ENCODE measurements around the gene TSEN54. TPM values are rescaled to one million over a fixed set of nuclear protein-coding genes. Genes with fewer than 3 reads are reported as not detected.
A peak's percentile ranks its signal among the peaks of the same experiment; 100 is the strongest.

Gene TSEN54
- total RNA-seq, 1 donor from 2014 or later, result 6.1 TPM

DNA sequence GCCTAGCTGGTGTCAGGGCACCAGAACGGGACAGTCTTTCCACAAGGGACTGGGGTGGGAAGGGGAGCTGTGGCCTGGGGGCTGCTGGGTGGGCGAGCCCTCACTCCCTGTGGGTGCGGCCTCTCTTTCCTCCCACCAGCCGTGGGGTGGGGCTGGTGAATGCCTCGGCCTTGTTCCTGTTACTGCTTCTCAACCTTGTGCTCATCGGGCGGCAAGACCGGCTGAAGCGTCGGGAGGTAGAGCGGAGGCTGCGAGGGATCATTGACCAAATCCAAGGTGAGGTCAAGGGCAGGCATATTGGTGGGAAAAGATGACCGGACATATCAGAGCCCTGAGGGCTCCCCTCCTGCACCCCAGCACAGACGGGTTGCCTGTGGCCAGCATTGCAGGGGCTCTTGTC lies 30.2 kb upstream of the TSEN54 start:
- peak; percentile 8 for DNase-seq (ENCODE audit: missing footprints)
- intact Hi-C loops (cut with DNase I), result no loop called here

DNA sequence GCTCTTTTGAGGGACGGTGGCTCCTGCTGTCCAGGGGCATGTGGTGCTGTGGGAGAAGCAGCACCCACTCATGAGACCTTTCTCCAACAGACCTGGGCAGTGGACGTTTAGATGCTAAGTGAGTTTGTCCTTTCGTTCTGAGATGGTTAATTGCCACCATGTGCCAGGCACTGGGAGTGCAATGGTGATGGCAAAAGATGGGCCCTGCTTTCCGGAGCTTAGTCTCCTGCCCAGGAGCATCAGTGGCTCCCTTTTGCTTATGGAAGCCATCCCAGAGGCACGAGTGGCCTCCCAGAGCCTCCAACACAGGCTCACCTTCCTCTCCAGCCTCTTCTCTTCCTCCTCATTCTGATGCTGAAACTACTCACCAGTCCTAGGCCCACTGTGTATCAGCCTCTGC lies 29.4 kb upstream of the TSEN54 start:
- peak; percentile 4 for DNase-seq (ENCODE audit: missing footprints)
- intact Hi-C loops (cut with DNase I), result no loop called here
- ATAC-seq, result no peak

More for the DNA sequence above, 30.2 kb upstream of the TSEN54 start:
- no peak for ATAC-seq

DNA sequence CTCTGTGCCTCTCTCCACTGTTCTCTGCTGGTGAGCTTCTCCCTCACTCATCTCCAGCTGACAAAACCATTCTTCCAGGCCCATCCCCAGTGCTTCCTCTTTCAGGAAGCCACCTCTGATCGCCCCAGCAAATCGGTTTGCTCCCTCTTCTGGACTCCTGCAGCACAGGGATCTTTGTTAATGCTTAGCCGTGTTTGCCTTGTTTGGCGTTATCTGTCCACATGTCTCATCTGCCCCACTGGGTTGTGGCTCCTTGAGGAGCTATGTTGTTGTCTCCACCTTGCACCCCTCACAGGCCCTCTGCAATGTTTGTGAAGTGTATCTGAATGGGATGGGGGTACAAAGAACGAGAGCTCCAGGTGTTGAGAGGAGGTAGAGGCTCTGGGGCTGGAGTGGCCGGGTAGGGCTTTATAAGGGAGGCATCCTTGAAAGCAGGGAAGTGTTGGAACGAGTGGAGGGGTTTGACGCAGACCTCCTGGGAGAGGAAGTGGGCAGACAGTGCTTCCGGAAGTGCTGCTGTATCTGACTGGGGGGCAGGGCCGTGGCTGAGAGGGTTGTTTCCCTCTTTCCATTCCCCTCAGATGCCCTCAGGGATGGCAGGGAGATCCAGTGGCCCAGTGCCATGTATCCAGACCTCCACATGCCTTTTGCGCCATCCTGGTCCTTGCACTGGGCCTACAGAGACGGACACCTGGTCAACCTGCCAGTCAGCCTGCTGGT lies 28.8 kb upstream of the TSEN54 start:
- intact Hi-C loops (cut with DNase I), result no loop called here
- peak; percentile 74 for DNase-seq (ENCODE audit: missing footprints)
- ATAC-seq, result peak; percentile 55

DNA sequence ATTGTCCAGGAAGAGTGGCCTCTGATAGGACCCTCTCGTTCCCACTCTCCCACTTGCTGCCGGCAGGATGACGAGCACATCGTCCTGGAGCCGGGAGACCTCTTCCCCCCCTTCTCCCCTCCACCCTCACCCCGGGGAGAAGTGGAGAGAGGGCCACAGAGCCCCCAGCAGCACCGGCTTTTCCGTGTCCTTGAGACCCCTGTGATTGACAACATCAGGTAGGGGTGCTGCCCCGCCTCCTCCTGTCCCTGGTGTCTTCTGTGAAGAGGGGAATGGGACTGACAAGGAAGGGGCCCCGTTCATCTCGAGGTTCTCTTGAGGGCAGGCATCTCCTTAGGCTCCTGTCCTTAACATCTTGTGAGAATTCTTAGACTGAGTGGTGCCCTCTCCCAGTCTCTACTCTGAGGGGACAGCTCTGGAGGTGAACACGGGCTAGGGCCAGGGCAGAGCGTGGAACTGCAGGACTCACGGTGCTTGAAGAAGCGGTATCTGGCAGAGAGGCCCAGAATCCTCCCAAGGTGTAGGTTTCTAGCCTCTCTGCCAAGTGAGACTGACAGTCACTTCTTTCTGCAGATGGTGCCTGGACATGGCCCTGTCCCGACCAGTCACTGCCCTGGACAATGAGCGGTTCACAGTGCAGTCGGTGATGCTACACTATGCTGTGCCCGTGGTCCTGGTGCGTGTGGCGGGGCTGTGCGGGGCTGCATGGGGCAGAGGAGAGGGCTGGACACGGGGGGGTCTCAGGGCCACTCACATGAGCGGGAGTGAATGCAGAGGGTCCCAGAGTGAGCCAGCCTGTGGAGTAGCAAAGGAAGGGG lies 27.4 kb upstream of the TSEN54 start:
- DNase-seq (ENCODE audit: missing footprints), result peak; percentile 51
- intact Hi-C loops (cut with DNase I), result no loop called here
- ATAC-seq, result no peak

DNA sequence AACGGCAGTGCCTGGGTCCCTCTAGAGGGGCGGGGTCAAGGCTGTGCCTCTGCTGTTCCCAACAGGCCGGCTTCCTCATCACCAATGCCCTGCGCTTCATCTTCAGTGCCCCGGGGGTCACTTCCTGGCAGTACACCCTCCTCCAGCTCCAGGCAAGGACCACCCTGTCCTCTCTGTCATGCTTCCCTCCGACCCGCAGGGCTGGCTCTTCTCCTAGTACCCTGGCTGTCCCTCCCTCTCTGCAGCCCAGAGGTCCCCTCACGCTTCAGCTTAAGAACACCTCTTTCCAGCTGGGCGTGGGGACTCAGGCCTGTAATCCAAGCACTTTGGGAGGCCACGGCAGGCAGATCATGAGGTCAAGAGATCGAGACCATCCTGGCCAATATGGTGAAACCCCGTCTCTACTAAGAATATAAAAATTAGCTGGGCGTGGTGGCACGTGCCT lies 26.8 kb upstream of the TSEN54 start:
- intact Hi-C loops (cut with DNase I), result no loop called here
- DNase-seq (ENCODE audit: missing footprints) (peak; percentile 51), ATAC-seq (no peak)

DNA sequence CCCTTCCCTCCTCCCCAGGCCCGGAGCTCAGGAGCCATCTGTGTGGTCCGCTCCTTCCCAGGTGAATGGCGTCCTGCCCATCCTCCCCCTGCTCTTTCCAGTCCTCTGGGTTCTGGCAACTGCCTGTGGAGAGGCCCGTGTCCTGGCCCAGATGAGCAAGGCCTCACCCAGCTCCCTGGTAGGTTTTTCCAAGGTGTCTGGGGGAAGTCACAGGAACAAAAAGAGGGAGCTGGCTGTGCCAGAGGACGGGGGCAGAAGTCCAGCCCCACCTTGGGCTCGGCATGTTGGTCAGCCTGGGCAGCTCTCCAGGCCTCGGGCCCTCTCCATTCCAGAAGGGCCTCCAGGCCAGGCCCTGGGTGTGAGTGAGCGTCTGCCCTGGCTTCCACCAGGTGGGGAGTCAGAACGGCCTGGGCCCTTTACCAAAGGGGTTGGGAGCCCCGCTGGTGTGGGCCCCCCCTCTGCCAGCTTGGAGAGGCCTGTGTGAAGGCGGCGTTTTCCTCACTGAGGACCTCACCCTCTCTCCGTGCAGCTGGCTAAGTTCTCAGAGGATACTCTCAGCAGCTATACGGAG lies 26.1 kb upstream of the TSEN54 start:
- intact Hi-C loops (cut with DNase I), result no loop called here
- ATAC-seq, result no peak
- peak; percentile 50 for DNase-seq (ENCODE audit: missing footprints)

DNA sequence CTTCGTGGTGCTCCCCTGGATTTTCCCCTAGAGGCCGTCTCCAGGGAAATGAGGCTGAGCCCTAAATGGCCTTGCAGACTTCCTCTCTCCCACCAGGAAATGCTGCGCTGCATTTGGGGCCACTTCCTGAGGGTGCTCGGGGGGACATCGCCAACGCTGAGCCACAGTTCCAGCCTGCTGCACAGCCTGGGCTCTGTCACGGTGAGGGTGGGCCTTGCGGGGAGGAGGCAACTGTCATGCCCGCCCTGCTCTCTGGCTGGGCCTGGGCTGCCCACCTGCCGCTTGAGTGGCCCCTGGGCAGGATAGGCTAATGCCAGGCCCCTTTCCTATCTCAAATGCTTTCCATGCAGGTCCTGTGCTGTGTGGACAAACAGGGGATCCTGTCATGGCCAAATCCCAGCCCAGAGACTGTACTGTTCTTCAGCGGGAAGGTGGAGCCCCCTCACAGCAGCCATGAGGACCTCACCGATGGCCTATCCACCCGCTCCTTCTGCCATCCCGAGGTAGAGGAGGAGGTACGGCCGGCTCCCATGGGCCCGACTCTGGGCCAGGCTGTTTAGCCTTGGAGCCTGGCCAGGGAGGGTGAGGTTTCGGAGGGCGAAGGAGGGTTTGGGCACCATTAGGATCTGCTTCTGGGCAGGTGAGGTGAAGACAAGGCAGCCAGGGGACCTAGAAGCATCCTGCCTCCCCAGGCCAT lies 25.2 kb upstream of the TSEN54 start:
- ATAC-seq (no peak), DNase-seq (ENCODE audit: missing footprints) (peak; percentile 35)
- intact Hi-C loops (cut with DNase I), result no loop called here

DNA sequence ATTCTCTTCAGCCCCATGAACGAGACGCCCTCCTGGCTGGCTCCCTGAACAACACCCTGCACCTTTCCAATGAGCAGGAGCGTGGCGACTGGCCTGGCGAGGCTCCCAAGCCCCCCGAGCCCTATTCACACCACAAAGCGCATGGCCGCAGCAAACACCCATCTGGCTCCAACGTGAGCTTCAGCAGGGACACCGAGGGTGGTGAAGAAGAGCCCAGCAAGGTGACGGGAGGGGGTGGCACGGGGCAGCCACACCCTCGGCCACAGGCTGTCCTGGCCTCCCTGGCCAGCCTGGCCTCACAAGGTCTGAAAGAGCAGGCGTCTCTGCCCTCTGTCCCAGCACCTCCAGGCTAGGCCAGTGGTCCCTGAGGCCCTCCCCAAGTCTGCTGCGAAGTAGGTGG lies 24.6 kb upstream of the TSEN54 start:
- ATAC-seq, result no peak
- DNase-seq (ENCODE audit: missing footprints), result no peak
- intact Hi-C loops (cut with DNase I), result no loop called here

DNA sequence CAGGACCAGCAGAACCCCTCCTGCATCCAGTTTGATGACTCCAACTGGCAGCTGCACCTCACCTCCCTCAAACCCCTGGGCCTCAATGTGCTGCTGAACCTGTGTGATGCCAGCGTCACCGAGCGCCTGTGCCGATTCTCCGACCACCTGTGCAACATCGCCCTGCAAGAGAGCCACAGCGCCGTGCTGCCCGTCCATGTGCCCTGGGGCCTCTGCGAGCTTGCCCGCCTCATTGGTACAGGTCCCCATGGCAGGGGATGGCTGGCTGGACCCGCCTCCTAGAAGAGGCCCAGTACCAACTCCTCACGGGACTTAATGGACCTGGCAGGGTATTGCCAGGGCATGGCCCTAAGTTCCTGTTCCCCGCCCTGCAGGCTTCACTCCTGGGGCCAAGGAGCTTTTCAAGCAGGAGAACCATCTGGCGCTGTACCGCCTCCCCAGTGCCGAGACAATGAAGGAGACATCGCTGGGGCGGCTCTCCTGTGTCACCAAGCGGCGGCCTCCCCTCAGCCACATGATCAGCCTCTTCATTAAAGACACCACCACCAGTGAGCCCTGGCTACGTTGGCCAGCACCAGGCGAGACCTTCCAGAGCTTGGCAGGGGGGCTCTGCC lies 23.7 kb upstream of the TSEN54 start:
- DNase-seq (ENCODE audit: missing footprints), result no peak
- no peak for ATAC-seq
- intact Hi-C loops (cut with DNase I), result no loop called here

DNA sequence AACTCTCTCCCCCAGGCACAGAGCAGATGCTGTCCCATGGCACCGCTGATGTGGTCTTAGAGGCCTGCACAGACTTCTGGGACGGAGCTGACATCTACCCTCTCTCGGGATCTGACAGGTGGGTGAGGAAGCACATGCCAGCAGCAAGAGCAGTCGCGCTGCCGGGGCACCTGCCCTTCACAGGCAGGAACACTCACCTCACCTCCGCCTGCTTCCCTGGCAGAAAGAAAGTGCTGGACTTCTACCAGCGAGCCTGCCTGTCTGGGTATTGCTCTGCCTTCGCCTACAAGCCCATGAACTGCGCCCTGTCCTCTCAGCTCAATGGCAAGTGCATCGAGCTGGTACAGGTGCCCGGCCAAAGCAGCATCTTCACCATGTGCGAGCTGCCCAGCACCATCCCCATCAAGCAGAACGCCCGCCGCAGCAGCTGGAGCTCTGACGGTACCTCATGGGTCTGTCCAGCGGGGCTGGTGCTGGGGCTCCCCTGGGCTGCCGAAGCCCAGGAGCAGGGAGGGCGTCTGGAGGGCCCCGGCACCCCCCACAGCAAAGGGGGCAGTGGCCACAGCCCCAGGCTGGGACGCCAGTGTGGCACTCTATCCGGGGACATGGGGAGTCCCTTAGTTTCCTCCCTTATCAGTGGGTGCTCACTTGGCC lies 22.7 kb upstream of the TSEN54 start:
- ATAC-seq (no peak), DNase-seq (ENCODE audit: missing footprints) (no peak)
- intact Hi-C loops (cut with DNase I), result no loop called here

DNA sequence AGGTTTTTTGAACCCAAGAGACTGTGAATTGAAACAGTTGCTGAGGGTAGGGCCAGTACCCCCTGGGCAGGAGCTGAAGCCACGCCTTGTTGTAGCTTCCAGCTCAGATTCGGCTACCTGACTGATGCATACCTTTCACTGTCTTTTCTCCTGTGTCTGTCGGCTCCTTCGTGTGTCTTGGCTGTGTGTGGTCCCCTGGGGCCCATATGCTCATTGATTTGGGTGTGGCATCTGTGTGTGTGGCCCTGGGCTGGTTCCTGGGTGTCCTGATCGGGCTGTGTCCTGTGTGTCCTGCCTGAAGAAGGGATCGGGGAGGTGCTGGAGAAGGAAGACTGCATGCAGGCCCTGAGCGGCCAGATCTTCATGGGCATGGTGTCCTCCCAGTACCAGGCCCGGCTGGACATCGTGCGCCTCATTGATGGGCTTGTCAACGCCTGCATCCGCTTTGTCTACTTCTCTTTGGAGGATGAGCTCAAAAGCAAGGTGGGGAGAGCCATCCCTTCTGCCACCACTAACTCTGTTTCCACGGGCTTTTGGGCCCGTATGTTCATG lies 21.9 kb upstream of the TSEN54 start:
- ATAC-seq (no peak), DNase-seq (ENCODE audit: missing footprints) (no peak)
- intact Hi-C loops (cut with DNase I), result no loop called here

DNA sequence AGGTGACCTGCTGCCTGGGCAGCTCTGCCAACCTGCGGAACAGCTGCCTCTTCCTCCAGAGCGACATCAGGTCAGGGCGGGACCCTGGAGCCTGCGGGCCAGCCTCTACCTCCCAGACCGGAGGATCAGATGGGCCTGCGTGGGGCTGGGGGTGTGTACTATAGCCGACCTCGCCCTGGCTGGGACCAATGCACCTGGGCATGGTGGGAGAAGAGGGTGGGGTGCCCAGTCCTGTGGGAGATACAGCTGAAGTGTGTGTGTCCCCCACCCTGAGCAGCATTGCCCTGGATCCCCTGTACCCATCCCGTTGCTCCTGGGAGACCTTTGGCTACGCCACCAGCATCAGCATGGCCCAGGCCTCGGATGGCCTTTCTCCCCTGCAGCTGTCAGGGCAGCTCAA lies 20.3 kb upstream of the TSEN54 start:
- DNase-seq (ENCODE audit: missing footprints) (no peak), ATAC-seq (no peak)
- intact Hi-C loops (cut with DNase I), result no loop called here

DNA sequence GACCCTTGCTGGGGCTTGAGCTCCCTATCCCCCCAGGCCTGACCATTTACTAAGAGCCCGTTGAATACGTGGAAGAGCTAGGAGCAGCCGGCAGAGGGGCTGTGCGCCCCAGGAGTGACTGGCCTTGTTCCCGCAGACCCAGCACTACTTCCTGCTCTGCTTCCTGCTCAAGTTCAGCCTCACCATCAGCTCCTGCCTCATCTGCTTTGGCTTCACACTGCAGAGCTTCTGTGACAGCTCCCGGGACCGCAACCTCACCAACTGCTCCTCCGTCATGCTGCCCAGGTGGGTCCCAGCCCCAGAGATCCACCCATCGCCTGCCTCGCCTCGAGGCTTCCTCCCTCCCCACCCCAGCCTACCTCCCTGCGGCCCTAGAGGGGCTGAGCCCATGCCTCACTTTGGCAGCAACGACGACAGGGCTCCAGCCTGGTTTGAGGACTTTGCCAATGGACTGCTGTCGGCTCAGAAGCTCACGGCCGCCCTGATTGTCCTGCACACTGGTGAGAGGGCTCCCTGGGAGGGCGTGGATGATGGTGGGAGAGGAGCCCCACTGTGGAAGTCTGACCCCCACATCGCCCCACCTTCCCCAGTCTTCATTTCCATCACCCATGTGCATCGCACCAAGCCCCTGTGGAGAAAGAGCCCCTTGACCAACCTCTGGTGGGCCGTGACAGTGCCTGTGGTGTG lies 18.1 kb upstream of the TSEN54 start:
- no peak for DNase-seq (ENCODE audit: missing footprints)
- no peak for ATAC-seq
- intact Hi-C loops (cut with DNase I), result no loop called here

DNA sequence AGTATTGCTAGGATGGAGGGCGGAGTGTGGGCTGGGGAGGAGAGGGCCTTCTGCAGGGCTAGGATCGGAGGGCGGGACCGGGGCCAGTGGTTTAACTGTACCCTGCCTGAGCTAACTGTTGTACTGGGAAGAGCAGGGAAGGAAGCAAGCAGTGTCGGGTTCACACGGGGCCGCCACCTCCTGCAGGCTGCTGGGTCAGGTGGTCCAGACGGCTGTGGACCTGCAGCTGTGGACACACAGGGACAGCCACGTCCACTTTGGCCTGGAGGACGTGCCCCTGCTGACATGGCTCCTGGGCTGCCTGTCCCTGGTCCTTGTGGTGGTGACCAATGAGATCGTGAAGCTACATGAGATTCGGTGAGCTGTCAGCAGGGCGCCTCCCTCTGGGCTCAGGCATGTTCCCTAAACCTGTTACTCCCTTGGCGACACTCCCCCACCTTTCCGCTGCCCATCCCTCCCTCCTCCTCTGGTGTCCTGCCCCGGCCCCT lies 17.6 kb upstream of the TSEN54 start:
- intact Hi-C loops (cut with DNase I), result no loop called here
- ATAC-seq (no peak), DNase-seq (ENCODE audit: missing footprints) (no peak)

DNA sequence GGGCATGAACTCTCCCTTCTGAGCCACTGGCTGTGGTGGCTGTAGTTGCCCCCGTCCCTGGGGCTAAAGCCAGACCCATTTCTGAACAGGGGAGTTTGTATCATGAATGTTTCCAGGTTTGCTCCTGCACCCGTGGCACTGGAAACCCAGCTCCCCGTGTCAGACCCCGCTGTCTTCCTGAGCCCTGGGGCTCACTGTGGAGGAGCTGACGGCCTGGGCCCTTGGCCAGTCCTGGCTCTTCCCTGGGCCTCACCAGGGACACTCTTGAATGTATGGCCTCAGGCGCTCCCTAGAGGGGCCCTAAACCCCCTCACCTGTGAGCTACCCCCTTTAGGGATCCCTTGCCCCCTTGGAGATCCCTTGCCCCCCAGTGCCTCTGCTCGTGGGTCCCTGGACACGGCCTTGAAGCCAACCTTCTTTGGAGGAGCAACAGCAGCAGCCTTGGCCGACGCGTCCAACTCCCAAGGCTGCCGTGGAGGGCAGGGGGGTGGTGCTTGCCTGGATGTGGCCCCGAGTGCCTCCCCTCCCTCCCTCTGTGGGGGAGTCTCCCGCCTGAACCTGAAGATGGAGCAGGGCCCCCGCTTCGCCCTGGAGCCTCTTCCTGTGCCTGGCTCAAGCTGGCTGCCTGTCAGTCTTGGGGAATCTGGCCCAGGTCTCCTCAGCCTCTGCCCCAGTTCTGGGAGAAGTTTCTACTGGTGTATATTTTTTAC lies 16.9 kb upstream of the TSEN54 start:
- intact Hi-C loops (cut with DNase I), result no loop called here
- DNase-seq (ENCODE audit: missing footprints), result no peak
- ATAC-seq, result no peak

DNA sequence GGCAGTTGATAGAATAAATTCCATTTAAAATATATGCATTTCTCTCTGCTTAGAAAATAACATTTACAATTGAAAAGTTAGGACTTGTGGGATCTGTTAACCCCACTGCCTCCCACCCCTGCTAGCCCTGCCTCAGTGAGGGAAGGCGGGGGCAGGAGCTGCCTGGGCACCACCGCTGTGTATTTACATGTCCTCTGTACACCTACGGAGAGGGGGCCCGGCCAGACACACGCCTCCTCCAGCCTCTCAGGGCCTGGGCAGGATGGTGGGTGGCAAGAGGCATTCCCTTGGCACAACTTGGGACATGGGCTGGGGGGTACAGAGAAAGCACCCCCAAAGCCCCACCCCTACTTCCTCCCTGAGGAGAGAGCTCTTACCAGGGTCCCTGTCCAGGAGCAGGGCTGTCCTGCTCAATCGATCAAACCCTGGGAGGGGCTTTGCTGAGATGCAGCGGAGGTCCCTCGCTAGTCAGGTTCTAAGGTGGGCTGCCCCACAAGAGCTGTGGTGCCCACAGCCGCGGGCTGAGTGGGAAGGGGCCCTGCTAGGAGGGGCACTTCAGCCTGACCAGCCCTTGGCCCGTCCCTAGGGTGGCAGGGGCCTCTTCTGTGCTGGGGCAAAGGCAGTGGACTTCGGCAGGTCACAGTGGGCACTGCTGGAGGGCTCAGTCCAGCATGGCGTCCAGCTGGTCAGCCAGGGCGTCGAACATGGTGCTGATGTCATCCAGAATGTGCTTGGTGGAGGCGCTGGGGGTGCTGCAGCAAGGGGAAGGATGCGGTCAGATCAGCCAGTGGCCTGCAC lies 15.7 kb upstream of the TSEN54 start:
- intact Hi-C loops (cut with DNase I), result no loop called here
- no peak for DNase-seq (ENCODE audit: missing footprints)
- ATAC-seq, result no peak

Data from Right ventricle myocardium inferior (tissue), 1 donor.